ENCODE measurements around the gene PDCL3.

DNA sequence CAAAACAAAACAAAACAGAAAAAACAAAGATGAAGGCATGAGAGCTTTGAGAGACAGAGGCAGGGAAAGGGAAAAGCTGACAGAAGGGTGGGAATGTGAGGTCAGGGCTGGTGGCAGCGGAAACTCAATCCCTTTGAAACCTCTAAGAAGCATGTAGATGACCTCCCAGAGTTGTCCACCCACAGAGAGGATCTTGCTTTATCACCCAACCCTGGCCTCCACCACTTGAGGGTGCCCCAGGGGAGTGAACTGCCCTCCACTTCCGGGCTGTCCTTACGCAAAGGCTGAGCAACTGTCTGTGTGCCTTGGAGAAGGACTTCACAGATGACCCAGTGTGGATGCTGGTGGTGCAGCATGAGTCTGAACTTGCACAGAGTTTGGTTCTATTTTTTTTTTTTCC is 26.7 kb downstream of the PDCL3 start:
- TF ChIP-seq TAF1 (IDR thresholded peaks at IDR 0.05; ENCODE audit: low read depth, low read length) = no peak
- no peak for TF ChIP-seq POLR2A (IDR thresholded peaks at IDR 0.05; ENCODE audit: low read depth, low read length)

Data from GM12891 (cell line).